ENCODE data around the gene HHAT. TPM values are rescaled to one million over a fixed set of nuclear protein-coding genes. Genes with fewer than 3 reads are reported as not detected.

HHAT gene
- total RNA-seq, 4 donors from 2014 or later = 4.6 to 8.8 (median 6.7) TPM

GRCh38 chr1:210540288-210540687 is 211.6 kb downstream of the HHAT start:
- DNase-seq (ENCODE audit: low spot score in 2 of 2) = no peak
- 67 to 92% methylated on average over 3 of the region's 3 CpGs for WGBS, 2 donors
- TF ChIP-seq CTCF (IDR thresholded peaks at IDR 0.05) = no peak
- TF ChIP-seq POLR2A (IDR thresholded peaks at IDR 0.05) = no peak
- intact Hi-C loops (cut with DNase I; ENCODE audit: low total_unique reads) = no loop called here
- H3K4me3 ChIP-seq (ENCODE audit: low read depth, poor library complexity, severe bottlenecking) = no peak overlapping the region

GRCh38 chr1:210541680-210542358 is 213.1 kb downstream of the HHAT start:
- 64 to 78% methylated on average over 6 of the region's 6 CpGs for WGBS, 2 donors
- no peak for DNase-seq (ENCODE audit: low spot score in 2 of 2)
- intact Hi-C loops (cut with DNase I; ENCODE audit: low total_unique reads) = no loop called here
- H3K4me3 ChIP-seq (ENCODE audit: low read depth, poor library complexity, severe bottlenecking) = no peak overlapping the region
- TF ChIP-seq CTCF (IDR thresholded peaks at IDR 0.05) = no peak
- no peak for TF ChIP-seq POLR2A (IDR thresholded peaks at IDR 0.05)

GRCh38 chr1:210551899-210552298 is 223.2 kb downstream of the HHAT start:
- WGBS, 2 donors = 90 to 94% methylated on average over 5 of the region's 5 CpGs
- TF ChIP-seq CTCF (IDR thresholded peaks at IDR 0.05) (no peak), POLR2A (IDR thresholded peaks at IDR 0.05) (no peak)
- DNase-seq (ENCODE audit: low spot score in 2 of 2) = no peak
- intact Hi-C loops (cut with DNase I; ENCODE audit: low total_unique reads) = no loop called here
- no peak overlapping the region for H3K4me3 ChIP-seq (ENCODE audit: low read depth, poor library complexity, severe bottlenecking)

- TF ChIP-seq CTCF (IDR thresholded peaks at IDR 0.05) (no peak), POLR2A (IDR thresholded peaks at IDR 0.05) (no peak)
Measured at GRCh38 chr1:210553711-210554110, 225.0 kb downstream of the HHAT start.

GRCh38 chr1:210554382-210554781 is 225.7 kb downstream of the HHAT start:
- 95 to 100% methylated on average over 5 of the region's 5 CpGs for WGBS, 2 donors
- no peak overlapping the region for H3K4me3 ChIP-seq (ENCODE audit: low read depth, poor library complexity, severe bottlenecking)
- no peak for DNase-seq (ENCODE audit: low spot score in 2 of 2)
- intact Hi-C loops (cut with DNase I; ENCODE audit: low total_unique reads) = no loop called here
- no peak for TF ChIP-seq CTCF (IDR thresholded peaks at IDR 0.05)
- no peak for TF ChIP-seq POLR2A (IDR thresholded peaks at IDR 0.05)

More at GRCh38 chr1:210553711-210554110, 225.0 kb downstream of the HHAT start:
- 71 to 74% methylated on average over 5 of the region's 5 CpGs for WGBS, 2 donors
- no peak for DNase-seq (ENCODE audit: low spot score in 2 of 2)
- H3K4me3 ChIP-seq (ENCODE audit: low read depth, poor library complexity, severe bottlenecking) = no peak overlapping the region
- intact Hi-C loops (cut with DNase I; ENCODE audit: low total_unique reads) = no loop called here

GRCh38 chr1:210556475-210556874 is 227.8 kb downstream of the HHAT start:
- intact Hi-C loops (cut with DNase I; ENCODE audit: low total_unique reads) = no loop called here
- WGBS, 2 donors = 78 to 88% methylated on average over 1 of the region's 1 CpG
- H3K4me3 ChIP-seq (ENCODE audit: low read depth, poor library complexity, severe bottlenecking) = no peak overlapping the region
- no peak for TF ChIP-seq CTCF (IDR thresholded peaks at IDR 0.05)
- TF ChIP-seq POLR2A (IDR thresholded peaks at IDR 0.05) = no peak
- no peak for DNase-seq (ENCODE audit: low spot score in 2 of 2)

All from lower leg skin (tissue), 4 donors.